Tibial nerve (tissue), 4 donors: ENCODE measurements around the gene EMC1. TPM values are rescaled to one million over a fixed set of nuclear protein-coding genes. Genes with fewer than 3 reads are reported as not detected.

ENCODE experiments used
- DNase-seq, 2 donors: peaks; one replicate each; pipeline ENCODE4 v3.0.0-alpha.2; 2019; ENCODE audit warnings: low spot score in 2 of 2
- H3K27ac ChIP-seq, 4 donors: fragments of 200-600 bp; sonication (generic) in 3 of 4; one replicate each; pipeline ENCODE4 v1.5.1; 2017 to 2019; ENCODE audit warnings: mild to moderate bottlenecking in 1 of 4
- H3K27me3 ChIP-seq, 2 donors: fragments of 200-600 bp; sonication (generic) in 1 of 2; one replicate each; pipeline versions ENCODE4 v1.5.1 to v1.6.0; 2017 to 2019
- H3K36me3 ChIP-seq, 3 donors: fragments of 200-600 bp; sonication (generic); one replicate each; pipeline ENCODE4 v1.5.1; 2018 to 2019
- H3K4me1 ChIP-seq, 4 donors: fragments of 200-600 bp; sonication (generic) in 3 of 4; one replicate each; pipeline ENCODE4 v1.5.1; 2017 to 2019
- H3K4me3 ChIP-seq, 4 donors: fragments of 200-600 bp; sonication (generic) in 3 of 4; one replicate each; pipeline ENCODE4 v1.5.1; 2017 to 2019; ENCODE audit warnings: mild to moderate bottlenecking in 1 of 4, moderate library complexity in 1 of 4
- H3K9me3 ChIP-seq, 4 donors: fragments of 200-600 bp; sonication (generic) in 3 of 4; one replicate each; pipeline ENCODE4 v1.5.1; 2017 to 2019
- CTCF ChIP-seq, 5 experiments: fragments of 200-600 bp in 3 of 5; fragments of 450-650 bp in 2 of 5; sonication (generic) in 3 of 5; IDR thresholded peaks; one replicate each; pipeline ENCODE4 v1.5.1; 2016 to 2019; ENCODE audit warnings: antibody characterized with exemption in 5 of 5, mild to moderate bottlenecking in 3 of 5, moderate library complexity in 2 of 5
- EP300 ChIP-seq, 2 donors: sonication (generic); formaldehyde crosslinking; IDR thresholded peaks; one replicate each; pipeline ENCODE4 v1.6.1; 2017; ENCODE audit warnings: antibody characterized with exemption in 2 of 2, mild to moderate bottlenecking in 1 of 2
- POLR2A ChIP-seq, 2 donors: fragments of 450-650 bp; IDR thresholded peaks; one replicate each; pipeline ENCODE4 v1.6.1; 2017; ENCODE audit warnings: antibody characterized with exemption in 2 of 2, mild to moderate bottlenecking in 2 of 2, moderate library complexity in 2 of 2
- WGBS, 2 donors: methylation state at CpG; one replicate each; pipeline ENCODE4 v1.1.5; 2018; 5-methylcytosine and 5-hydroxymethylcytosine counted together
- total RNA-seq, 4 donors: library from RNA; depleted of rRNA; stranded (reverse); fragments of >200 nt; gene quantifications; one replicate each; pipeline ENCODE4 v1.1.0, GENCODE V29; 2016

EMC1 gene
- total RNA-seq, 4 donors from 2014 or later: 25.6 to 46.8 (median 39.1) TPM

- peak in 1 of 5 experiments; percentile 10 for TF ChIP-seq CTCF (IDR thresholded peaks at IDR 0.05)
- no peak for TF ChIP-seq EP300 (IDR thresholded peaks at IDR 0.05)
- no peak for DNase-seq
- Histone ChIP-seq H3K4me3 (no peak overlapping the region), H3K27ac (no peak overlapping the region), H3K4me1 (no peaks in the 10 kb centered on the region), H3K9me3 (no peaks in the 10 kb centered on the region), H3K27me3 (no peaks in the 10 kb centered on the region), H3K36me3 (peaks cover 0 to 94% (median 22%) of the 10 kb centered on the region in 3 donors)
- WGBS, 2 donors: 83 to 93% methylated on average over 8 of the region's 8 CpGs
Measured at GRCh38 chr1:19179597-19180264, 71.6 kb downstream of the EMC1 start.

- H3K36me3 ChIP-seq: peaks cover 0 to 96% (median 20%) of the 10 kb centered on the region in 3 donors
- TF ChIP-seq CTCF (IDR thresholded peaks at IDR 0.05) (no peak), EP300 (IDR thresholded peaks at IDR 0.05) (no peak), POLR2A (IDR thresholded peaks at IDR 0.05) (no peak)
- no peak overlapping the region for H3K4me3 ChIP-seq
- no peaks in the 10 kb centered on the region for H3K9me3 ChIP-seq
- no peak overlapping the region for H3K27ac ChIP-seq
- no peaks in the 10 kb centered on the region for H3K27me3 ChIP-seq
- no peak for DNase-seq
- WGBS, 2 donors: 59 to 70% methylated on average over 5 of the region's 5 CpGs
- no peaks in the 10 kb centered on the region for H3K4me1 ChIP-seq
Measured at GRCh38 chr1:19178734-19179398, 72.5 kb downstream of the EMC1 start.

GRCh38 chr1:19177811-19178210 lies 73.5 kb downstream of the EMC1 start:
- TF ChIP-seq EP300 (IDR thresholded peaks at IDR 0.05): no peak
- no peak for TF ChIP-seq CTCF (IDR thresholded peaks at IDR 0.05)
- Histone ChIP-seq H3K9me3 (no peaks in the 10 kb centered on the region), H3K4me3 (no peak overlapping the region), H3K27me3 (no peaks in the 10 kb centered on the region), H3K36me3 (peaks cover 1 to 96% (median 9%) of the 10 kb centered on the region in 3 donors), H3K27ac (no peak overlapping the region), H3K4me1 (no peaks in the 10 kb centered on the region)
- no peak for DNase-seq
- WGBS, 2 donors: 67 to 72% methylated on average over 2 of the region's 2 CpGs

GRCh38 chr1:19169642-19170041 lies 81.7 kb downstream of the EMC1 start:
- no peak for DNase-seq
- Histone ChIP-seq H3K27me3 (no peaks in the 10 kb centered on the region), H3K36me3 (peaks cover 4 to 100% (median 17%) of the 10 kb centered on the region in 3 donors), H3K4me1 (no peaks in the 10 kb centered on the region), H3K4me3 (no peak overlapping the region), H3K9me3 (no peaks in the 10 kb centered on the region), H3K27ac (no peak overlapping the region)
- 86 to 89% methylated on average over 2 of the region's 2 CpGs for WGBS, 2 donors
- TF ChIP-seq EP300 (IDR thresholded peaks at IDR 0.05) (no peak), CTCF (IDR thresholded peaks at IDR 0.05) (no peak), POLR2A (IDR thresholded peaks at IDR 0.05) (no peak)

- Histone ChIP-seq H3K4me1 (no peaks in the 10 kb centered on the region), H3K9me3 (no peaks in the 10 kb centered on the region), H3K36me3 (peaks cover 0 to 100% (median 33%) of the 10 kb centered on the region in 3 donors), H3K4me3 (no peak overlapping the region), H3K27me3 (no peaks in the 10 kb centered on the region), H3K27ac (no peak overlapping the region)
- no peak for DNase-seq
- 94 to 97% methylated on average over 6 of the region's 6 CpGs for whole genome bisulfite sequencing, 2 donors
- no peak for TF ChIP-seq EP300 (IDR thresholded peaks at IDR 0.05)
- no peak for TF ChIP-seq POLR2A (IDR thresholded peaks at IDR 0.05)
- no peak for TF ChIP-seq CTCF (IDR thresholded peaks at IDR 0.05)
Measured at GRCh38 chr1:19167140-19167539, 84.2 kb downstream of the EMC1 start.
